HEK293 (cell line): Measurements from ENCODE around the gene GFOD1.

Experiments
- CTCF ChIA-PET: fragments of 350-600 bp; formaldehyde crosslinking; extraction: SDS; loops from one replicate; lab custom pipeline; 2021; ENCODE audit warnings: antibody characterized with exemption; lab: Yijun Ruan, JAX
- POLR2A ChIA-PET: fragments of 300-600 bp; formaldehyde crosslinking; extraction: SDS; loops from one replicate; lab custom pipeline; 2020; ENCODE audit warnings: antibody characterized with exemption, inconsistent platforms; lab: Yijun Ruan, JAX
- H3K27ac ChIP-seq: fragments of 200-500 bp; sonication (Bioruptor generic); 2 replicates; pipeline ENCODE4 v1.5.1; 2014; ENCODE audit warnings: low read depth, low read length, control low read depth, inconsistent platforms; ENCODE audit errors: extremely low read depth
- H3K36me3 ChIP-seq, 2 experiments: fragments of 200-500 bp in 1 of 2; sonication (Bioruptor generic) in 1 of 2; 1 replicate in 1 of 2; 2 replicates in 1 of 2; pipeline ENCODE4 v1.5.1; 2014 to 2017; ENCODE audit warnings: inconsistent platforms in 2 of 2, low read length in 2 of 2; ENCODE audit not compliant: control insufficient read depth in 2 of 2, insufficient read depth in 1 of 2
- H3K4me1 ChIP-seq: fragments of 200-500 bp; sonication (Bioruptor generic); 2 replicates; pipeline ENCODE4 v1.5.1; 2014; ENCODE audit warnings: mild to moderate bottlenecking, low read length, inconsistent platforms; ENCODE audit not compliant: control insufficient read depth, insufficient read depth
- H3K4me3 ChIP-seq: 2 replicates; pipeline ENCODE4 v1.5.1; 2011; ENCODE audit warnings: low read depth, mild to moderate bottlenecking, control low read depth, low read length, moderate library complexity
- H3K9me3 ChIP-seq: fragments of 200-500 bp; sonication (Bioruptor generic); 2 replicates; pipeline ENCODE4 v1.5.1; 2014; ENCODE audit warnings: low read depth, low read length, inconsistent platforms; ENCODE audit not compliant: control insufficient read depth, insufficient read depth
- FEZF1 ChIP-seq: fragments of 450-650 bp; formaldehyde crosslinking; IDR thresholded peaks from 2 replicates; pipeline ENCODE4 v1.5.1; 2016; ENCODE audit warnings: missing biosample characterization, missing genetic modification characterization
- GLI4 ChIP-seq: fragments of 450-650 bp; formaldehyde crosslinking; IDR thresholded peaks from 2 replicates; pipeline ENCODE4 v1.5.1; 2016; ENCODE audit warnings: missing biosample characterization, missing genetic modification characterization
- KLF10 ChIP-seq: fragments of 450-650 bp; IDR thresholded peaks from 2 replicates; pipeline ENCODE4 v1.5.1; 2018; ENCODE audit warnings: missing biosample characterization, mild to moderate bottlenecking, missing genetic modification characterization
- PRDM10 ChIP-seq: fragments of 450-650 bp; formaldehyde crosslinking; IDR thresholded peaks from 2 replicates; pipeline ENCODE4 v1.5.1; 2016; ENCODE audit warnings: missing biosample characterization, missing genetic modification characterization
- PRDM6 ChIP-seq: fragments of 450-650 bp; formaldehyde crosslinking; IDR thresholded peaks from 2 replicates; pipeline ENCODE4 v1.5.1; 2017; ENCODE audit warnings: missing biosample characterization, missing genetic modification characterization
- RBAK ChIP-seq: fragments of 450-650 bp; formaldehyde crosslinking; IDR thresholded peaks from 2 replicates; pipeline ENCODE4 v1.5.1; 2016; ENCODE audit warnings: missing biosample characterization, missing genetic modification characterization
- ZBTB44 ChIP-seq: fragments of 450-650 bp; IDR thresholded peaks from 2 replicates; pipeline ENCODE4 v1.5.1; 2018; ENCODE audit warnings: missing biosample characterization, mild to moderate bottlenecking, missing genetic modification characterization
- ZFP37 ChIP-seq: fragments of 450-650 bp; formaldehyde crosslinking; IDR thresholded peaks from 2 replicates; pipeline ENCODE4 v1.5.1; 2016; ENCODE audit warnings: missing biosample characterization, missing genetic modification characterization
- ZFP41 ChIP-seq: fragments of 450-650 bp; formaldehyde crosslinking; IDR thresholded peaks from 2 replicates; pipeline ENCODE4 v1.5.1; 2016; ENCODE audit warnings: missing biosample characterization, missing genetic modification characterization, borderline replicate concordance
- ZNF157 ChIP-seq: fragments of 450-650 bp; formaldehyde crosslinking; IDR thresholded peaks from 2 replicates; pipeline ENCODE4 v1.5.1; 2016; ENCODE audit warnings: missing biosample characterization, missing genetic modification characterization
- ZNF26 ChIP-seq: fragments of 450-650 bp; formaldehyde crosslinking; IDR thresholded peaks from 2 replicates; pipeline ENCODE4 v1.5.1; 2016; ENCODE audit warnings: missing biosample characterization, missing genetic modification characterization
- ZNF292 ChIP-seq: fragments of 450-650 bp; formaldehyde crosslinking; IDR thresholded peaks from 2 replicates; pipeline ENCODE4 v1.5.1; 2016; ENCODE audit warnings: low read depth, missing biosample characterization, missing genetic modification characterization, borderline replicate concordance
- ZNF362 ChIP-seq: fragments of 450-650 bp; formaldehyde crosslinking; IDR thresholded peaks from 2 replicates; pipeline ENCODE4 v1.5.1; 2016; ENCODE audit warnings: missing biosample characterization, missing genetic modification characterization
- ZNF404 ChIP-seq: fragments of 450-650 bp; formaldehyde crosslinking; IDR thresholded peaks from 2 replicates; pipeline ENCODE4 v1.5.1; 2017; ENCODE audit warnings: missing biosample characterization, missing genetic modification characterization
- ZNF558 ChIP-seq: fragments of 450-650 bp; formaldehyde crosslinking; IDR thresholded peaks from 2 replicates; pipeline ENCODE4 v1.5.1; 2016; ENCODE audit warnings: missing biosample characterization, missing genetic modification characterization
- ZNF561 ChIP-seq: fragments of 450-650 bp; IDR thresholded peaks from 2 replicates; pipeline ENCODE4 v1.5.1; 2018; ENCODE audit warnings: missing biosample characterization, missing genetic modification characterization, borderline replicate concordance
- ZNF626 ChIP-seq: fragments of 450-650 bp; sonication (Bioruptor Pico); formaldehyde crosslinking; IDR thresholded peaks from 2 replicates; pipeline ENCODE4 v1.5.1; 2018; ENCODE audit warnings: missing biosample characterization, missing genetic modification characterization, inconsistent platforms
- ZNF660 ChIP-seq: fragments of 450-650 bp; IDR thresholded peaks from 2 replicates; pipeline ENCODE4 v1.5.1; 2018; ENCODE audit warnings: missing biosample characterization, mild to moderate bottlenecking, missing genetic modification characterization
- ZNF843 ChIP-seq: fragments of 450-650 bp; formaldehyde crosslinking; IDR thresholded peaks from 2 replicates; pipeline ENCODE4 v1.5.1; 2016; ENCODE audit warnings: missing biosample characterization, missing genetic modification characterization
- ZSCAN16 ChIP-seq: fragments of 450-650 bp; formaldehyde crosslinking; IDR thresholded peaks from 2 replicates; pipeline ENCODE4 v1.5.1; 2016; ENCODE audit warnings: missing biosample characterization, missing genetic modification characterization
- ZXDB ChIP-seq: fragments of 450-650 bp; formaldehyde crosslinking; IDR thresholded peaks from 2 replicates; pipeline ENCODE4 v1.5.1; 2016; ENCODE audit warnings: missing biosample characterization, missing genetic modification characterization

Gene GFOD1

GRCh38 chr6:13404892-13405254, 82.5 kb downstream of the GFOD1 start:
- ChIA-PET POLR2A (no interaction called here), CTCF (interaction anchor here (1.3 kb wide), 1 partner anchor 13 kb away, joined by 4 read pairs; no protein-coding TSS in a partner anchor)
- Histone ChIP-seq H3K27ac (no peak overlapping the region), H3K4me3 (no peak overlapping the region), H3K9me3 (no peaks in the 10 kb centered on the region), H3K36me3 (no peaks in the 10 kb centered on the region), H3K4me1 (peaks cover 16% of the 10 kb centered on the region)
- TF ChIP-seq ZSCAN16 (tag by site-specific recombination): peak; percentile 94
- TF ChIP-seq ZNF157 (tag by site-specific recombination): no peak

GRCh38 chr6:13404228-13404891, 83.0 kb downstream of the GFOD1 start:
- TF ChIP-seq ZBTB44 (tag by site-specific recombination) (peak; percentile 64), ZNF292 (no peak), ZNF404 (no peak), ZNF558 (tag by site-specific recombination) (no peak), ZNF561 (tag by site-specific recombination) (peak; percentile 65; the same call in 1 of the 2 replicates), FEZF1 (peak; percentile 21; the same call in 1 of the 2 replicates), PRDM6 (tag by site-specific recombination) (peak; percentile 63; the same call in 1 of the 2 replicates), ZNF843 (0 out of 2 replicates have a peak, but pooled peaks have one; percentile 29), ZFP41 (tag by site-specific recombination) (no peak), GLI4 (tag by site-specific recombination) (no peak), PRDM10 (tag by site-specific recombination) (peak; percentile 71; the same call in 1 of the 2 replicates)
- peaks cover 16% of the 10 kb centered on the region for H3K4me1 ChIP-seq
- no peaks in the 10 kb centered on the region for H3K36me3 ChIP-seq
- POLR2A ChIA-PET: no interaction called here
- H3K27ac ChIP-seq: no peak overlapping the region; the same call in 1 of the 2 replicates
- CTCF ChIA-PET: interaction anchor here (1.3 kb wide), 1 partner anchor 14 kb away, joined by 4 read pairs; no protein-coding TSS in a partner anchor
- H3K4me3 ChIP-seq: no peak overlapping the region
- no peaks in the 10 kb centered on the region for H3K9me3 ChIP-seq

GRCh38 chr6:13402711-13403110, 84.7 kb downstream of the GFOD1 start:
- POLR2A ChIA-PET: no interaction called here
- Histone ChIP-seq H3K4me3 (no peak overlapping the region), H3K9me3 (no peaks in the 10 kb centered on the region), H3K27ac (no peak overlapping the region), H3K36me3 (no peaks in the 10 kb centered on the region), H3K4me1 (peaks cover 30% of the 10 kb centered on the region)
- CTCF ChIA-PET: interaction anchor here (1.3 kb wide), 1 partner anchor 17 kb away, joined by 3 read pairs; no protein-coding TSS in a partner anchor
- TF ChIP-seq ZNF660 (tag by site-specific recombination) (no peak), KLF10 (tag by site-specific recombination) (no peak), ZNF626 (tag by site-specific recombination) (no peak), ZNF362 (no peak), ZFP37 (no peak), ZNF26 (tag by site-specific recombination) (no peak), RBAK (tag by site-specific recombination) (no peak), ZXDB (tag by site-specific recombination) (no peak)
